ENCODE results near the gene MYOM3.
A peak's percentile ranks its signal among the peaks of the same experiment; 100 is the strongest.

The MYOM3 gene

DNA sequence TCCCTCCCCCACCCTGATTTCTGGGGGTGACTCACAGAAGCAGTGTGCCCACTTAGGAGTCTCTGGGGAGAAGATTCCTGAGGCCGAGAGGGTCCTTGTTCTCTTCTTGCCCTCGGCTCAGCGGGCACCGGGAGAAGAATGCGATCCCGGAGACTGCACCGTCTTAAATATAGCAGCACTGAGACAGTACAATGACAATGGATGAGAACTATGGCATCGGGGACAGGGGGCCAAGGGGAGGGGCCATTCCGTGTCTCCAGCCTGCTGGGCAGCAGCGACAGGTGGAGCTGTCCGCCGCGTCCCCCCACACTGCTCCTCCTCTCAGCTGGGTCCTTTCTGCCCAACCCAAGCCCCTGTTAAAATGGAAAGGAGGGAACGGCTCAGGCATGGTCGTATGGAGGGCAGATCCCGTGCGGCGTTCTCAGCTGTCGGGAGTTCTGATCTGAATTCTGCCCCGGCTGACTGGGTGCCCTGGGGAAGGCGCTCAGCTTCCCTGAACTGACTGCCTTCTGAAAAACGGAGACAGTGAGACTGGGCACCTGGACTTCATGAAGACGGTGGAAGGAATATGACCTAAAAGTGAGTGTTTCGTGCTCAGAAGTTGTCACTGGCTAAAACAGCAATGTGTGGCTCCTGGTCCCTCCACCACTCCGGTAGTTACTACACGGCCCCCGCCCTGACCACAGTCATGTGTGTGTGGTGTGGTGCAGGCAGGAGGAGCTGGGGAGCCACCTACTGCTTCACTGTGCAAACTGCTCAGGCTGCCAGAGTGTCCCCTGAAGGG lies at the start of gene MYOM3:
Gene MYOM3, minus strand, starts transcription at position 140 of the 784 bp plus-strand sequence. CDS start 3,499 bp downstream, outside the sequence.
- peak; percentile 48 for DNase-seq (ENCODE audit: low read depth)

DNA sequence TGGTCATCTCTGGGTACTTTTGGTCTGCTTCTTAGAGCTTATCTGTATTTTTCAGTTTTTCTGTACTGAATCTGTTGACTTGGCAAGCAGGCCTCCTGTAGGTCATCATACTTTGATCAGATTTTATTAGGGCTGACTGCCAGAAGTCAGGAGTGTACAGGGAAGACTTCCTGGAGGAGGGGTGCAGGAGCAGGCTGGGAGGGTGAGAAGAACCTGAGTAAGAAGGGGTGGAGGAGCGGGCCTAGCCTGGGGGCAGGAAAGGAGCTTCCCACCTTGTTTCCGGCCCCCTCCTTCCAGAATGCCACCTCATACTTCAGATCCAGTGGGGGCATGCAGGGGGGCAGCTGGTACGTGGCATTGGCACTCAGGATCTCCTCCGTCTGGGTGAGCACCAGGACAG lies 49.3 kb upstream of the MYOM3 start:
- DNase-seq (ENCODE audit: low read depth) = no peak

GRCh38 chr1:24159366-24159765 lies 47.4 kb upstream of the MYOM3 start:
- no peak for DNase-seq (ENCODE audit: low read depth)

DNA sequence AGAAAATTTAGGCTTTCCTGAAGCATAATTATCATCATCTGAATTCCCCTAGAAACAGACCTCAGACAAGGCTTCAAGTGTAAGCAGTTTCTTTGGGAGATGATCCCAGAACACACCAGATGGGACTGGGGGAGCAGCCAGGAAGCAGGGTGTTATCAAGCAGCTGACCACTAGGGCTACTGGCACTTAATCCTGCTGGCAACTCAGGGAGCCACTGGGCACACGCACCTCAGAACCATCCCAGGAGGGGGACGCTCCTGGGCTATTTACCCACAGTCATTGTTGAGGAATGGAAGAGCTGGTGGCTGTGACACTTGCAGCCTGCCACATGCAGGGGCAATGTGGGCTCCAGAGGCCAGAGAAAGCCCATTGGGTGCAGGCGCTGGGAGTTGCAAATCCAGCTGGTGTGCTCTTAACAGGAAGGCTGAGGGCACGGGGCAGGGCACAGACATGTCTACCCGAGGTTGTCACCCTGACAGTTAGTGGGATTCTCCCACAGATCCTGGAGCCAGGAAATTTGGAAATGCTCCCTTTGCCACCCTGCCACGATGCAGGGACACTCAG lies 46.1 kb upstream of the MYOM3 start:
- no peak for DNase-seq (ENCODE audit: low read depth)

- DNase-seq (ENCODE audit: low read depth) = no peak
Observed at GRCh38 chr1:24156542-24157260, 44.8 kb upstream of the MYOM3 start.

DNA sequence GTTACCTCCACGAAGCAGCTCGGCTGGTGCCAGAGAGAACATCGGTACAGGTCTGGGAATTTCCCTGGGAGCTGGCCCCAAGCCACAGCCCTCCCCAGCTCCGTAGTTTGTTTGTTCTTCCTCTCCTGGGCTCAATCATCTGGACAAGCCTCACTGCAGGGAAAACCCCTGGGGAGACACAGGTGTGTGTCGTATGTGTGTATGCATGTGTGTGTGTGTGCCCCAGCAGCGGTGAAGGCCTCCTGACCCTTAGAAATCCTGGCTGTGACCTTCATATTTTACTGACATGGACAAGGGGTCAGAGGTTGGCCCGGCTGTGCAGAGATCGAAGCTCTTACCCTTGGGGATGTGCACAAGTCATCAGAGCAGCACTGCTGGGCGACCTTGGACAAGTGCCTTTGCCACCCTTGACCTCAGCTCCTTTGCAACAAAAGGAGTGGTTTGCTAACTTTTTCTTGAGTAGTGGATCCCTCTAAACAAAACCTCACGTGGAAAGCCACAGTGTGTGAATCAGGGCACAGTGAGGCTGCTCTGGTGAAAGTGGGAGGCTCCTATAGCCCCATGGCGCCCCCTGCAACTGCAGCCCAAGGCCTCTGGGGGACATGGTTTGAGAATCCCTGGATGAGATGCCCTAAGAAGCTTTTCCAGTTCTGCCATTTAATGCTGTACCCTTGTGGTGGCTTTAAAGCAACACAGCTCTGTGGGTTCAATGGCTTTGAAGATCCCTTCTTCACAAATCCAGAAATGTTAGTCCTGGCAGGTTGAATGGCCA lies 43.3 kb upstream of the MYOM3 start:
- peak; percentile 6 for DNase-seq (ENCODE audit: low read depth)

GRCh38 chr1:24154215-24154614 lies 42.3 kb upstream of the MYOM3 start:
- DNase-seq (ENCODE audit: low read depth) = no peak

DNA sequence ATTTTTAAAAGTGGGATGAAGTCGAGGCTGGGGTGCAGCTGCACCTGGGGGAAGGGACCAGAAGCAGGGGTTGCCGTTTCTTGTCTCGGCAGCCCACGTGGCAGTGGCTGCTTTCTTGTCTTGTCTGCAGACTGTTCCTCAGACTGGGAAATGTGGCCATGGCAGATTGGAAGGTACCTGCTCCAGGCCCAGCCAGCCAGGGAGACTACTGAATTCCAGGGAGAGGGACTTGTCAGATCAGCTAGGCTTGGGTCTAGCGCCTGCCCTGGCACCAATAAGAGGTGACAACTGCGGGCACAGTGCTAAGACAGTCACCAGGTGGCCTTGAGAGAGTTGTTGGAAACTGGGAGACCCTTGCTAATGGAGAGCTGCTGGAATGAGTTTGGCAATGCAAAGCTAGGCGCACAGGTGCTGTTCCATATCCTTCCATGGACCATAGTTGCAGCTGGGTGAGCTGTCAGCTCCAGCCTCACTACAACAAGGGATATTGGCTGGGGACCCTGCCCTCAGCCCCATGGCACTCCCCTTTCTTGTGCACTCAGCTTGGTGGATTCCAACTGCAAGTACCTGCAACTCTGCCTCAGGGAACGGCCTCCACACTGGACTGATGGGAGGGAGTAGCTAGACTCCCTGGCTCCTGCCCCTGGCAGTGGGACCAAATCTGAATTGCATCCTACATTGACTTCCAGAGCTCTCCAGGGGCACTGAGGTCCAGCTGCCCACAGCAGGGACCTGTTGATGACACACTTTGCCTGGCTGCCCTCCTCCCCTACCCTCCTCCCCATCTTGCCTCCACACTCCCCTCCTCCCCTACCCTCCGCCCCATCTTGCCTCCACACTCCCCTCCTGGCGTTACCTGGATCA lies 40.9 kb upstream of the MYOM3 start:
- DNase-seq (ENCODE audit: low read depth) = no peak

DNA sequence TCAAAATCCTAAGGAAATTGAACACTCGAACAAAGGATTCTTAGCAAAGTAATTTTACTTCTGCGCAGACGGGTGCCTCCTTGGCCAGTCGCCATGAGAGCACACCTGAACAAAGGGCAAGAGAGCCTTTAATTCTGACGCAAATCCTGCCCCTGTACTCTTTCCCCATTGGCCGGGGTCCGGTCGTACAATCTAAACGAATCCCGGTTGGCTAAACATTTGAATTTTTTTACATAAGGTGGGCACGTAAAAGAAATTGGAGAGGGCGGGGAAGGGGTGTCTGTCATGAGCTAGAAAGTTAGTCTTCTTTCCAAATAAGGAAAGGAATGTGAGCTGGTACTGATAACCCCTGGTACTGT lies 39.2 kb upstream of the MYOM3 start:
- no peak for DNase-seq (ENCODE audit: low read depth)

DNA sequence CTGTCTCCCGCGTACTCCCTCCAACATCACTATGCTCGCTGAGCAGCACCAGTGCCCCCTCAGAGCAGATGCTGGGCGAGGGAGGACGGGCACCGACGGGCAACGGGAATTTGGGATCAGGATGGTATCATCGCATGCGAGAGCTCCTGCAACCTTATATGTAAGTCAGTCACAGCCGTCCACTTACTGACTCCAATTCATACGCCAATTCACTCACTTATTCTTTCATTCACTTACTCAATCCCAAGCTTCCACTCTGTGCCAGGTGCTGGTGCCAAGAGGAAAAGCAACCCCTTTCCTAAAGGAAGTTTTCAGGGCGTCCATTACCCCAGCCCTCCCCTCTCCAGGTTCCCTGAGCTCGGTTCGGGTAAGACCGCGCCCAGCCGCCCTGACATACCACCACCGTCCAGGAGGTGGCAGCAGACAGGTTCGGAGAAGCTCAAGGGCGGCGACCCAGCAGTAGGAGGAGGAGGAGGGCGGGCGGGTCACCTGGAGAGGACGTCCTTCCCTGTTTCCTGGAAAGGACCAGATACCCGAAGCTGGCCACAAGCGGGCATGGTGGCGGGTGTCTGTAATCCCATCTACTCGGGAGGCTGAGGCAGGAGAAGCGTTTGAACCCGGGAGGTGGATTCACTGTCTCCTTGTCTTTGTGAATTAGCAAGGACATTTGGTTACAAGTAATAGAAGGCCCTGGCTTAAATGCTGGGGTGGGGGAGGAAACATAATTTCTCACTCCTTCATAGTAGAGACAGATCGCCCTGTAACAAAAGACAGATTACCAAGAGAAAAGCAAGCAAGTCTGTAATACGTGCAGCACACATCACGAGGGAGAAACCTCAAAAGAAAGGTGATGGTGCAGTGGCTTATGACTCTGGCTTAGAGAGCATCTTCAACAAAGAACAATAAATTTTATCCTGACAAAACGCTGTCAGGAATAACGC lies 38.6 kb upstream of the MYOM3 start:
- DNase-seq (ENCODE audit: low read depth) = peak; percentile 85

DNA sequence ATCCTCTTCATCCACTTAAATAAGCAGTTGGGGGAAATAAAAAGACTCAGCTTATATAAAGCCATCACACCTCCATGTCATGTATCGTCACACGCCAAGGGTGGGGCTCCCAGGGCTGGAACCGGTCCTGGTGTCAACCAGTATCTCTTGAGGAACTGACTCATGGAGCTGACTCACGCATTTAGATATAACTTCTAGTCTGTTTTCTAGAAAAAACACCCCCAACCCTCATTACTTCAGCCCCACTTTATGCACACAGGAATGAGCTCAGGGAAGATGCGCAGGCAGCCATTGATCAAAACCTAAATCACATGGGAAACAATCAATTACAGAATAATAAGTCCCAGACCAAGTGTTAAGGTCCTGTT lies 37.9 kb upstream of the MYOM3 start:
- DNase-seq (ENCODE audit: low read depth) = peak; percentile 42

GRCh38 chr1:24147816-24148215 lies 35.9 kb upstream of the MYOM3 start:
- DNase-seq (ENCODE audit: low read depth) = no peak

GRCh38 chr1:24147194-24147593 lies 35.3 kb upstream of the MYOM3 start:
- no peak for DNase-seq (ENCODE audit: low read depth)

DNA sequence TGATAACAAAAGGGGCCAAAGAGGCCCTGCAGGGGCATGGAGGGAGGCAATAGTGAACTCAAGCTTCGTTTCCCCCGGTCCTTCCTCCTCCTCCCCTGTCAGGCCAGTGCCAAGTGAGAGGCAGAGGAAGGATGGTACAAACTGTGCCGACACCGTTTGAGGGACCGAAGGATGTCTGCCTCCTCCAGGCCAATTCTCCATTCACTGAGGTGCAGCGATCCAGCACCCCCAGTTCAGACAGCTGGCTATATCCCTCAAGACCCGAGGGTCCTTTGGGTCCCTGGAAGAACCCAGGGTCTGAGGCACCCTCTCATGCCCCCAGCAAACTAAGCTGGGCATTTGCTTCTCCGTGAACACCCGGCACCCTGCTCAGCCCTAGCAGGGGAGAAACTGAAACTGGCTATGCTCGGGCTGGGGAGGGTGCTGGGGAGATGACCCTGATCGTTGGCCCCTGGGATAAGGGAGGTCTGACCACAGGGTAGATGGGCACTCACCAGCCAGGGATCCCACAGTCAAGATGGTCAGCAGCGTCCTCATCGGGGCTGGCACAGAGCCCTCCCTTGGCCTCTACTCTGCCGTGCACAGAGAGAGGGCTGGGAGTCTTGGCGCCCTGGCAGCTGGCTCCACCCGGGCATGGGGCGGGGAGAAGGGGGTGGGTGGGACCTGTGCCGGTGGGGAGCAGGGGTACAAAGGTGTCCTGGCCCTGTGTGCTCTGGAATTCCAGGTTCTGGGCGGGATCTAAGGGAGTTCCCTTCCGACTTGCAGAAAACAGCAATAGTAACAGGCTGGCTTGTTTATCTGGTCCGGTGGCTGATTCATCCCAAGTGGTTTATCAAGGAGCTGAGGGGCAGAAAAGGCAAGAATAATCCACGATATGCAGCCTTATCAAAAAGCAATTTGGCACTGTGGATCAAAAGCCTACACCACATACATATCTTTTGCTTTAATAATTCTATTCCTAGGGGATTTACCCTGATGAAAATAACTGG lies 30.9 kb upstream of the MYOM3 start, which contains the start of gene IL22RA1:
Gene IL22RA1, minus strand, starts transcription at position 595 of the 989 bp plus-strand sequence. Its CDS starts 58 bp downstream, at position 537.
- DNase-seq (ENCODE audit: low read depth) = no peak

- no peak for DNase-seq (ENCODE audit: low read depth)
Observed at GRCh38 chr1:24141311-24141997, 29.5 kb upstream of the MYOM3 start.

DNA sequence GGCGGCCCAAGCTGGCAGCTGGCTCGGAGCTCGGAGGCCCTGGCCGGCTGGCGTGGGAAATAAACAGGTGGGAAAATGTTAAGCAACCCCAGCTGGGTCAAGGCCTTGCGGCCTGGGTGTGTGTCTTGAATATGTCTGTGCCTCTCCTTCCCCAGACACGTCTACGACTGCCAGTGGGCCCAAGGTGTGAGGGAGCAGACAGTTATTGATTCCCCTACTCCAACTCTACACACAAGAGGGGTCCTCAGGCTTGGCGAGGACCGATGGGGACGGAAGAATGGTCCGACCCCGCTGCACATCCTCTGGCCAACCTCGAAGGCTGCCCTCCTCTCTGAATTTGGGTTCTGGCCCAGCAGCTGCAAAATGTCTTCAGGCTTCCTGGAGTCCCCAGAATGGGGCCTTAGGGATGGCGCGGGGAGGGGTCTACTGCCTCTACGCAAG lies 28.8 kb upstream of the MYOM3 start:
- no peak for DNase-seq (ENCODE audit: low read depth)

DNA sequence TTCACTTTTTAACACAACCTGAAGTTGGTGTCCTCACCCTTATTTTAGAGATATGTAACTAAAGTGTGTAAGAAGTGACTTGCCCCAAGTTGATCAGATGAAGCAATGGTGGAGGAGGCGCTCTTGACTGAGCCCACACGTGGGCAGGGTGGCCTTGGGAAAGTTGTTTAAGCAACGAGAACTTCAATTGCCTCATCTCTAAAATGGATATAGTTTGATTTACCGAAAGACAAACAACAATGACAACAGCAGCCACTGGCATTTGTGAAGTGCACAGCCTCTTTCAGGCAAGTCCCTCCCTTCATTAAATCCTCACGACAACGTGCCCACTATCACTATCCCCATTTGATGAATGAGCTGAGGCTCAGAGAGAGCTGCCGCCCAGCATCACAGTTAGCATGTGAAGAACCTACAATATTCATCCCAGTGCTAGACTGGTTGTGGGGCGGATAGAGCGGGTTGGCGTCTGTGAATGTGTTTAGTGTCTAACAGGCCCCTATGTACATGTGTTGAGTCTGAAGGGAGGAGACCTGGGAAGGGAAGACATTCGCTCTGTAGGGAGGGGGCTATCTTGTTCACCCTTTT lies 28.0 kb upstream of the MYOM3 start:
- DNase-seq (ENCODE audit: low read depth) = no peak

DNA sequence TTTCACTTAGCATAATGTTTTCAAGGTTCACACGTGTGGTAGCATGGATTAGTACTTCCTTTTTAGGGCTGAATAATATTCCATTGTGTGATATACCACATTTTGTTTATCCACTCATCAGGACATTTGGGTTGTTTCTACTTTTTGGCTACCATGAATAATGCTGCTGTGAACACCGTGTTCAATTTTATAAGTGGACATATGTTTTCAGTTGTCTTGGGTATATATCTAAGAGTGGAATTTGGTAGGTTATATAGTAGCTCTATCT lies 27.2 kb upstream of the MYOM3 start:
- DNase-seq (ENCODE audit: low read depth) = no peak
